ENCODE results near the gene APOL2. TPM values are rescaled to one million over a fixed set of nuclear protein-coding genes. Genes with fewer than 3 reads are reported as not detected.
"Not testable (repeated sequence)": the region's sequence is repeated elsewhere in the genome, so short reads cannot be mapped to it uniquely, and the experiment has no call there.

APOL2 gene
- total RNA-seq, 1 experiment from 2014 or later: 10.0 TPM

DNA sequence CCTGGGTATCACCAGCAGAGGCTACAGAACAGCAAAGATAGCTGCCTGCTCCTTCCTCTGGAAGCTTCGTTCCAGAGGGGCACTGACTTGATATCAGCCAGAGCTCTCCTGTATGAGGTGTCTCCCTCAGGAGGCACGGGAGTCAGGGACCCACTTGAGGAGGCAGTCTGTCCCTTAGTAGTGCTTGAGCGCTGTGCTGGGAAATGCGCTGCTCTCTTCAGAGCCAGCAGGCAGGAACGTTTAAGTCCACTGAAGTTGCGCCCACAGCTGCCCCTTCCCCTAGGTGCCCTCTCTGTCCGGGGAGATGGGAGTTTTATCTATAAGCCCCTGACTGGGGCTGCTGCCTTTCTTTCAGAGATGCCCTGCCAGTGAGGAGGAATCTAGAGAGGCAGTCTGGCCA is 31.9 kb upstream of the APOL2 start:
- H3K4me1 ChIP-seq; H3K4me3 Mint-ChIP-seq (ENCODE audit: unreplicated experiment); DNase-seq; H3K27me3 ChIP-seq (replicated peaks; ENCODE audit: control insufficient read depth, insufficient read depth, low read length); H3K27ac Mint-ChIP-seq (ENCODE audit: unreplicated experiment); H3K9me3 ChIP-seq; POLR2A ChIA-PET; H3K4me3 ChIP-seq (ENCODE audit: low read depth, low read length); BruUV-seq (replicated peaks); H3K27me3 Mint-ChIP-seq (ENCODE audit: insufficient read depth, unreplicated experiment); H3K36me3 ChIP-seq (ENCODE audit: control insufficient read depth, insufficient read depth, low read length): not testable (repeated sequence)
- intact Hi-C loops (cut with micrococcal nuclease; ENCODE audit: unreplicated experiment): loop anchor here (10.0 kb wide), 1 partner anchor 46 kb away; no protein-coding TSS in a partner anchor
- CTCF ChIA-PET: interaction anchor here (1.0 to 1.2 kb wide), 2 partner anchors 15 to 32 kb away, joined by 3 to 5 read pairs; partner anchors contain the start of gene APOL2
- Mint-ChIP-seq H3K9me3 (ENCODE audit: unreplicated experiment) (peaks cover 16% of the 10 kb centered on the region), H3K4me1 (ENCODE audit: low read depth, unreplicated experiment) (peaks cover 10% of the 10 kb centered on the region), H3K36me3 (ENCODE audit: insufficient read depth, unreplicated experiment) (peaks cover 30% of the 10 kb centered on the region)

DNA sequence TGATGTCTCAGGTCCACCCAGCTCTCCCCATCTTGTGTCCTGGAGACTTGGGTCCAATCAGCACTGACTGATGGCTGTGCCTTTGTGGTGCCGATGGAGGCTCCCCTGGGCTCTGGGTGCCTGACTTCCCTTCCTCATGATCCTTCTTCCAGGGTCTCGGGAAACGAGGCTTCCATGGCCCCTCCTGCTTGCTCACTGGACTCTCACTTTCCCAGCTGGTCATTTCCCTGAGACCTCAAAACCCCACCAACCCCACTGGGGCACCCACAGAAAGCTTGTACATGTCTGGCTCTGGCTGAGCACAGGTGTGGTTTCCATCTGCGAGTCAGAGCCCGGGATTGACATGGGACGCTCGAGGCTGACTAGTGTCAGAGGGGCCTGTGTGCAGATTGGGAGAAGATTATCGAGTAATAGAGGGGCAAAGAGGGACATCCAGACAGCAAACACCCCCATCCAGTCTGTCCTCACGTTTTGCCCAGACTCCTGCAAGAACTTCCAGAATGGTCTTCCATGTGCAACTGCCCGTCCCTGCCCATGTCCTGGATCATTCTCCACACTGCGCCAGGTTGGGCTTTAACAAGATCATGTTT is 28.7 kb upstream of the APOL2 start:
- no peak overlapping the region for H3K4me3 Mint-ChIP-seq (ENCODE audit: unreplicated experiment)
- H3K27ac Mint-ChIP-seq (ENCODE audit: unreplicated experiment): no peak overlapping the region
- TF ChIP-seq, protein P1, sequence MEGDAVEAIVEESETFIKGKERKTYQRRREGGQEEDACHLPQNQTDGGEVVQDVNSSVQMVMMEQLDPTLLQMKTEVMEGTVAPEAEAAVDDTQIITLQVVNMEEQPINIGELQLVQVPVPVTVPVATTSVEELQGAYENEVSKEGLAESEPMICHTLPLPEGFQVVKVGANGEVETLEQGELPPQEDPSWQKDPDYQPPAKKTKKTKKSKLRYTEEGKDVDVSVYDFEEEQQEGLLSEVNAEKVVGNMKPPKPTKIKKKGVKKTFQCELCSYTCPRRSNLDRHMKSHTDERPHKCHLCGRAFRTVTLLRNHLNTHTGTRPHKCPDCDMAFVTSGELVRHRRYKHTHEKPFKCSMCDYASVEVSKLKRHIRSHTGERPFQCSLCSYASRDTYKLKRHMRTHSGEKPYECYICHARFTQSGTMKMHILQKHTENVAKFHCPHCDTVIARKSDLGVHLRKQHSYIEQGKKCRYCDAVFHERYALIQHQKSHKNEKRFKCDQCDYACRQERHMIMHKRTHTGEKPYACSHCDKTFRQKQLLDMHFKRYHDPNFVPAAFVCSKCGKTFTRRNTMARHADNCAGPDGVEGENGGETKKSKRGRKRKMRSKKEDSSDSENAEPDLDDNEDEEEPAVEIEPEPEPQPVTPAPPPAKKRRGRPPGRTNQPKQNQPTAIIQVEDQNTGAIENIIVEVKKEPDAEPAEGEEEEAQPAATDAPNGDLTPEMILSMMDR (IDR thresholded peaks at IDR 0.05; ENCODE audit: insufficient read depth in 1 of 2, low read depth in 1 of 2, low read length in 1 of 2, severe bottlenecking in 1 of 2, unreplicated experiment in 1 of 2): no peak
- Histone ChIP-seq H3K4me1 (peaks cover 7% of the 10 kb centered on the region), H3K4me3 (ENCODE audit: low read depth, low read length) (no peak overlapping the region), H3K9me3 (no peaks in the 10 kb centered on the region), H3K36me3 (ENCODE audit: control insufficient read depth, insufficient read depth, low read length) (no peaks in the 10 kb centered on the region), H3K27me3 (replicated peaks; ENCODE audit: control insufficient read depth, insufficient read depth, low read length) (no peaks in the 10 kb centered on the region)
- no peak for DNase-seq
- no peaks in the 10 kb centered on the region for H3K27me3 Mint-ChIP-seq (ENCODE audit: insufficient read depth, unreplicated experiment)
- ChIA-PET CTCF (no interaction called here), POLR2A (no interaction called here)
- H3K36me3 Mint-ChIP-seq (ENCODE audit: insufficient read depth, unreplicated experiment): peaks cover 14% of the 10 kb centered on the region
- no TSS peak for BruUV-seq (replicated peaks)
- intact Hi-C loops (cut with micrococcal nuclease; ENCODE audit: unreplicated experiment): no loop called here
- peaks cover 16% of the 10 kb centered on the region for H3K9me3 Mint-ChIP-seq (ENCODE audit: unreplicated experiment)
- H3K4me1 Mint-ChIP-seq (ENCODE audit: low read depth, unreplicated experiment): peaks cover 10% of the 10 kb centered on the region

- H3K4me1 ChIP-seq: peaks cover 7% of the 10 kb centered on the region
- BruUV-seq (replicated peaks): no TSS peak
- POLR2A ChIA-PET: no interaction called here
Measured at GRCh38 chr22:36267058-36267457, 27.7 kb upstream of the APOL2 start.

DNA sequence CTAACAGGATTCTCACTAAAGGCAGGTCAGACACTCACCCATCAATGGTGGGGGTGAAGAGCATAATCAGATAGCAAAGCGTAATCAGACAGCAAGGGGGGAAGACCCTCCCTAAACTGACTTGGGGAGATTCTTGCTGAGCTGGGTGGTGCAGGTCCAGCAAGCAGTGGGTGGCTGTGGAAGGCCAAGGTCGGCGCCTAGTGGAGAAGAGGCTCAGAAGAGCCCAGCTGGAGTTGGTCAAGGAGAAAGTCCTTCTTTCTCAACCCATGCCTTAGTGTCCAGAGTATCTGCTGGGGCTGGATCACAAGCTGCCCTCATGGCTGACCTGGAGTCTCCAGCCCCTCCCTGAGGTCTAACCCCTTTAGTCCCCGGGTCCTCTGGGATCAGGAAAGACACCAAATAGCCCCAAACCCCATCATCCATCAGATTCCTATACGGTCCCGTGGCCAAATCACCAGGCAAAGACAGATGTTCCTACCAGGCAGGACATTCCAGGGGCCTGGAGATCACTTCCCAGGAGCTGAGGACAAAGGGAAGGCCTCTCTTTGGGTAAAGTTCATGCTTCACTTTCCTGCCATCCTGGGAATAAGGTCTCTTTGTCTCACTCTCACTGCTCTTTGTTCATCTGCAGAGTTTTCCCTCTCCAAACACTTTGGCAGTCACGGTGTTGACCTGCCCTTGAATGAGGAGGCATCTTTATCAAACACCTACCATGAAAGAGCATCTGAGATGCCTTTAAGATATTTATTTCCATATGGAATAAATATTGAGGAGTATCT is 24.7 kb upstream of the APOL2 start:
- H3K36me3 Mint-ChIP-seq (ENCODE audit: insufficient read depth, unreplicated experiment); POLR2A ChIA-PET: not testable (repeated sequence)
- CTCF ChIA-PET: interaction anchor here (0.6 kb wide), 1 partner anchor 218 kb away, joined by 5 read pairs; no protein-coding TSS in a partner anchor

More at GRCh38 chr22:36267058-36267457, 27.7 kb upstream of the APOL2 start:
- intact Hi-C loops (cut with micrococcal nuclease; ENCODE audit: unreplicated experiment): no loop called here
- no peaks in the 10 kb centered on the region for H3K36me3 ChIP-seq (ENCODE audit: control insufficient read depth, insufficient read depth, low read length)
- CTCF ChIA-PET: no interaction called here
- Mint-ChIP-seq H3K36me3 (ENCODE audit: insufficient read depth, unreplicated experiment) (peaks cover 14% of the 10 kb centered on the region), H3K9me3 (ENCODE audit: unreplicated experiment) (peaks cover 16% of the 10 kb centered on the region), H3K27ac (ENCODE audit: unreplicated experiment) (no peak overlapping the region), H3K4me1 (ENCODE audit: low read depth, unreplicated experiment) (peaks cover 10% of the 10 kb centered on the region), H3K27me3 (ENCODE audit: insufficient read depth, unreplicated experiment) (no peaks in the 10 kb centered on the region), H3K4me3 (ENCODE audit: unreplicated experiment) (no peak overlapping the region)
- H3K27me3 ChIP-seq (replicated peaks; ENCODE audit: control insufficient read depth, insufficient read depth, low read length): no peaks in the 10 kb centered on the region
- no peak overlapping the region for H3K4me3 ChIP-seq (ENCODE audit: low read depth, low read length)
- DNase-seq: no peak
- no peaks in the 10 kb centered on the region for H3K9me3 ChIP-seq
- TF ChIP-seq, protein P1 (IDR thresholded peaks at IDR 0.05; ENCODE audit: insufficient read depth in 1 of 2, low read depth in 1 of 2, low read length in 1 of 2, severe bottlenecking in 1 of 2, unreplicated experiment in 1 of 2): no peak

GRCh38 chr22:36263216-36263673 is 23.9 kb upstream of the APOL2 start:
- H3K27me3 ChIP-seq (replicated peaks; ENCODE audit: control insufficient read depth, insufficient read depth, low read length); H3K27ac Mint-ChIP-seq (ENCODE audit: unreplicated experiment); H3K4me3 Mint-ChIP-seq (ENCODE audit: unreplicated experiment); DNase-seq; H3K36me3 Mint-ChIP-seq (ENCODE audit: insufficient read depth, unreplicated experiment); H3K4me1 Mint-ChIP-seq (ENCODE audit: low read depth, unreplicated experiment); POLR2A ChIA-PET; H3K27me3 Mint-ChIP-seq (ENCODE audit: insufficient read depth, unreplicated experiment); H3K9me3 Mint-ChIP-seq (ENCODE audit: unreplicated experiment); CTCF ChIA-PET; H3K9me3 ChIP-seq; H3K4me3 ChIP-seq (ENCODE audit: low read depth, low read length); H3K36me3 ChIP-seq (ENCODE audit: control insufficient read depth, insufficient read depth, low read length); intact Hi-C loops (cut with micrococcal nuclease; ENCODE audit: unreplicated experiment); BruUV-seq (replicated peaks); H3K4me1 ChIP-seq: not testable (repeated sequence)

More for the DNA sequence above, 24.7 kb upstream of the APOL2 start:
- intact Hi-C loops (cut with micrococcal nuclease; ENCODE audit: unreplicated experiment); H3K27ac Mint-ChIP-seq (ENCODE audit: unreplicated experiment); H3K4me1 ChIP-seq; H3K4me3 ChIP-seq (ENCODE audit: low read depth, low read length); H3K4me1 Mint-ChIP-seq (ENCODE audit: low read depth, unreplicated experiment); H3K27me3 Mint-ChIP-seq (ENCODE audit: insufficient read depth, unreplicated experiment); DNase-seq; H3K9me3 ChIP-seq; H3K27me3 ChIP-seq (replicated peaks; ENCODE audit: control insufficient read depth, insufficient read depth, low read length); BruUV-seq (replicated peaks); H3K36me3 ChIP-seq (ENCODE audit: control insufficient read depth, insufficient read depth, low read length); H3K4me3 Mint-ChIP-seq (ENCODE audit: unreplicated experiment): not testable (repeated sequence)
- peaks cover 10% of the 10 kb centered on the region for H3K9me3 Mint-ChIP-seq (ENCODE audit: unreplicated experiment)
